Ovary (tissue), 9 donors: ENCODE results near the gene HMMR. TPM values are rescaled to one million over a fixed set of nuclear protein-coding genes. Genes with fewer than 3 reads are reported as not detected.

ENCODE experiments used
- DNase-seq, 5 donors: peaks; one replicate each; pipeline ENCODE4 v3.0.0-alpha.2; 2019 to 2020
- H3K27ac ChIP-seq, 2 donors: fragments of 200-600 bp; one replicate each; pipeline versions ENCODE4 v1.5.1 to v1.8.0; 2019 to 2022
- H3K27me3 ChIP-seq: fragments of 200-600 bp; one replicate; pipeline ENCODE4 v1.8.0; 2022
- H3K36me3 ChIP-seq: fragments of 200-600 bp; sonication (generic); one replicate; pipeline ENCODE4 v1.5.1; 2019
- H3K4me1 ChIP-seq: one replicate; pipeline ENCODE4 v1.8.1; 2013; ENCODE audit warnings: mild to moderate bottlenecking, moderate library complexity; ENCODE audit not compliant: insufficient read depth
- H3K4me3 ChIP-seq: fragments of 200-600 bp; sonication (generic); one replicate; pipeline ENCODE4 v1.5.1; 2017
- H3K9me3 ChIP-seq, 2 donors: fragments of 200-600 bp in 1 of 2; sonication (generic) in 1 of 2; one replicate each; pipeline versions ENCODE4 v1.5.1 to v1.8.1; 2013 to 2019; ENCODE audit warnings: mild to moderate bottlenecking in 1 of 2, moderate library complexity in 1 of 2
- EP300 ChIP-seq: sonication (generic); formaldehyde crosslinking; IDR thresholded peaks from one replicate; pipeline ENCODE4 v1.6.1; 2017; ENCODE audit warnings: antibody characterized with exemption
- POLR2A ChIP-seq: fragments of 450-650 bp; IDR thresholded peaks from one replicate; pipeline ENCODE4 v1.6.1; 2017; ENCODE audit warnings: antibody characterized with exemption, mild to moderate bottlenecking, moderate library complexity
- WGBS, 3 donors: extraction: QIAGEN DNeasy Blood & Tissue Kit in 1 of 3; methylation state at CpG; one replicate each; pipeline versions ENCODE4 v1.1.5 to v1.1.7; 2013 to 2017; 5-methylcytosine and 5-hydroxymethylcytosine counted together
- intact Hi-C, 4 donors: fragments of 100-400 bp; cut with DNase I; formaldehyde crosslinking; loops; one replicate each; pipeline versions ENCODE4 v1.11.0 to v1.15.1; 2022 to 2023
- polyA plus RNA-seq, 2 donors: library from polyadenylated mRNA; stranded (reverse); fragments of 200-250 nt in 1 of 2; fragments of 350-450 nt in 1 of 2; fragmentation: Illumina TruSeq in 1 of 2; extraction: RNeasy Lipid Tissue Mini Kit (QIAGEN cat#74804) in 1 of 2; gene quantifications; one replicate each; pipeline ENCODE4 v1.2.3, GENCODE V29; 2013 to 2014
- total RNA-seq, 7 donors: library from RNA; depleted of rRNA in 2 of 7; stranded (reverse); fragments of >200 nt in 2 of 7; fragmentation: NEBNext Ultra II Directional in 3 of 7; extraction: Animal tissue kit (Norgen Biotek cat#: 25700) in 3 of 7; gene quantifications; one replicate each; pipeline versions ENCODE4 v1.1.0 to v1.2.4, GENCODE V29; 2016 to 2023
- TF ChIP-seq, protein P1 (sequence below), 3 donors: fragments of 450-650 bp in 2 of 3; fragments of 200-600 bp in 1 of 3; IDR thresholded peaks; one replicate each; pipeline versions ENCODE4 v1.5.1 to v1.8.0; 2016 to 2022; ENCODE audit warnings: antibody characterized with exemption in 3 of 3, mild to moderate bottlenecking in 1 of 3
- donor health status: DM: no; HTN: no; CAD: no; lungs with moderate emphysema.
- donor health status: DM: no; HTN: no; CAD: no.
- donor health status: Bipolar disorder and iron deficiency.
- donor health status: DM: yes; HTN: yes; CAD: no.
- donor health status: DM: no; HTN: no; CAD: no.
- donor health status: DM: yes; HTN: yes; CAD: no.

The HMMR gene
- total and polyA plus RNA-seq, 9 donors = 0.10 to 1.4 (median 0.27) TPM; not detected in 1

DNA sequence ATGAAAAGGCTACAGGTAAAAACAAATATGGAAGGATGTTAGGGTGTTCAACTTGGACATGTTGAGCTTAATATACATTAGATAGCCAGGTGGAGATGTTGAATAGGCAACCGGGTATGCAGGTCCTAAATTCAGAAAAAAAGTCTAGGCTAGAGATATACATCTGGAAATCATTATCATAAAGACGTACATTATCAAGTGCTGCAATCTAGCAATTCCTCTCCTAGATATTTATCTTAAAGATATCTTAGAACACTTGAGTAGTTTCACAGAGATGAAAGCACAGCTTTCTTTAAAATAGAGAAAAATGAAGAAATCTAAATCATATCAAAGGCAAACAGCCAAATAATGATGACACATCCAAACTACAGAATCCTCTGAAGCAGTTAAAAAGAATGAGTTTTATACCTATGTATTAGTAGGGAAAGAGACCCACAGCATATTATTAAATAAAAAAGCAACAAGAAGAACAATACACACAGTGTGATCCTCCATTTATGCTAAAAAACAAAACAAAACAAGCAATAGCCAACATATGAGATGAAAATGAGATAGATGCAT, 4.3 kb upstream of the HMMR start:
- intact Hi-C loops = no loop called here
- DNase-seq = no peak
- Histone ChIP-seq H3K4me3 (no peak overlapping the region), H3K9me3 (no peaks in the 10 kb centered on the region), H3K27ac (no peak overlapping the region), H3K27me3 (no peaks in the 10 kb centered on the region), H3K36me3 (no peaks in the 10 kb centered on the region), H3K4me1 (peaks cover 2% of the 10 kb centered on the region)
- TF ChIP-seq, protein P1, sequence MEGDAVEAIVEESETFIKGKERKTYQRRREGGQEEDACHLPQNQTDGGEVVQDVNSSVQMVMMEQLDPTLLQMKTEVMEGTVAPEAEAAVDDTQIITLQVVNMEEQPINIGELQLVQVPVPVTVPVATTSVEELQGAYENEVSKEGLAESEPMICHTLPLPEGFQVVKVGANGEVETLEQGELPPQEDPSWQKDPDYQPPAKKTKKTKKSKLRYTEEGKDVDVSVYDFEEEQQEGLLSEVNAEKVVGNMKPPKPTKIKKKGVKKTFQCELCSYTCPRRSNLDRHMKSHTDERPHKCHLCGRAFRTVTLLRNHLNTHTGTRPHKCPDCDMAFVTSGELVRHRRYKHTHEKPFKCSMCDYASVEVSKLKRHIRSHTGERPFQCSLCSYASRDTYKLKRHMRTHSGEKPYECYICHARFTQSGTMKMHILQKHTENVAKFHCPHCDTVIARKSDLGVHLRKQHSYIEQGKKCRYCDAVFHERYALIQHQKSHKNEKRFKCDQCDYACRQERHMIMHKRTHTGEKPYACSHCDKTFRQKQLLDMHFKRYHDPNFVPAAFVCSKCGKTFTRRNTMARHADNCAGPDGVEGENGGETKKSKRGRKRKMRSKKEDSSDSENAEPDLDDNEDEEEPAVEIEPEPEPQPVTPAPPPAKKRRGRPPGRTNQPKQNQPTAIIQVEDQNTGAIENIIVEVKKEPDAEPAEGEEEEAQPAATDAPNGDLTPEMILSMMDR (IDR thresholded peaks at IDR 0.05) = no peak
- TF ChIP-seq POLR2A = no peak
- no peak for TF ChIP-seq EP300
- WGBS, 3 donors = 85 to 94% (median 92%) methylated on average over 2 of the region's 2 CpGs

DNA sequence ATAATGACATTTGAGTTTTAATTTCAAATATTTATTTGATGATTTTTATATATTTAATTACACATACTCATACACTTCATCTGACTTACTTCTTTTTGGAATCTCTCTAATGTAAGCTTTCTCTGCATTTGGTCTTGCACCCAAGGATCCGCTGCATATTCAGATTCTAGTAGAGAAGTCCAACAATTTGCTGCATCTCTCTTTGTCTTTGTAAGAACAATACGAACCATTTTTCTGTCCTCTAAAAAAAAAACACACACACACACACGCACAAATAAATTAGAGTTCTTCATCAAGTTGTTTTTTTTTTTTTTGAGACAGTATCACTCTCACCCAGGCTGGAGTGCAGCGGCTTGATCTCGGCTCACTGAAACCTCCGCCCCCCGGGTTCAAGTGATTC, 3.6 kb upstream of the HMMR start:
- no peaks in the 10 kb centered on the region for H3K36me3 ChIP-seq
- intact Hi-C loops = no loop called here
- WGBS, 3 donors = 93 to 94% (median 94%) methylated on average over 7 of the region's 7 CpGs

DNA sequence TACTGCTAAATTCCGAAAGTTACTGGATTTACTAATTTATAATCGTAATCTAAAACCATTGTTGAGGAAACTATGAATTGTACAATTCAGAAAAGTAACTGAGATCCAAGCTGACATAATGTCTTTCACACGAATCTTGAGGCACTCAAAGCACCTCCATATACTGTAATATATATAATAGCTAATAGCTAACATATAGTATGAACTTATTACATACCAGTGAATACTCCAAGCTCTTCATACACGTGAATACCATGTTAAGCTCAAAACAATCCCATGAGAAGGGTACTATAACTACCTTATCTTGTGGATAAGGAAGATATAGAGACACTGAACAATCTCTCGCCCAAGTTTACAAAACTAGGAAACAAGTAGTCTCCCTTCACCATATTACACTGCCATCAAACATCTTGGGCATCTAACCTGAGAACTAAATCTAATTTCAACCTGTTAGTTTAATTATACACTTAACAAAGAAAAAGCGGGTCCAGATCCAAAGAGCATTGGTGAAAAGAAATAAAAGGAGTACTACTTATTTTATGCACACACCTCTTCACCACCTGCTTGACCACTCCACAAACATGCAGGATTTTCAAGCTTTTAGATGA, 1.6 kb upstream of the HMMR start:
- intact Hi-C loops = no loop called here
- Histone ChIP-seq H3K9me3 (no peaks in the 10 kb centered on the region), H3K4me3 (peak overlapping the region; percentile 91), H3K27ac (peak overlapping the region; percentile 91 to 94), H3K27me3 (no peaks in the 10 kb centered on the region), H3K36me3 (no peaks in the 10 kb centered on the region), H3K4me1 (peaks cover 2% of the 10 kb centered on the region)
- 40 to 44% (median 43%) methylated on average over 6 of the region's 6 CpGs for WGBS, 3 donors
- no peak for DNase-seq
- TF ChIP-seq EP300 = no peak
- TF ChIP-seq, protein P1 (IDR thresholded peaks at IDR 0.05) = no peak
- no peak for TF ChIP-seq POLR2A

More for the DNA sequence above, 3.6 kb upstream of the HMMR start:
- H3K9me3 ChIP-seq = no peaks in the 10 kb centered on the region
- no peaks in the 10 kb centered on the region for H3K27me3 ChIP-seq
- DNase-seq = no peak
- no peak overlapping the region for H3K4me3 ChIP-seq
- H3K4me1 ChIP-seq = peaks cover 2% of the 10 kb centered on the region
- TF ChIP-seq POLR2A (no peak), EP300 (no peak)
- TF ChIP-seq, protein P1 (IDR thresholded peaks at IDR 0.05) = no peak
- H3K27ac ChIP-seq = no peak overlapping the region

DNA sequence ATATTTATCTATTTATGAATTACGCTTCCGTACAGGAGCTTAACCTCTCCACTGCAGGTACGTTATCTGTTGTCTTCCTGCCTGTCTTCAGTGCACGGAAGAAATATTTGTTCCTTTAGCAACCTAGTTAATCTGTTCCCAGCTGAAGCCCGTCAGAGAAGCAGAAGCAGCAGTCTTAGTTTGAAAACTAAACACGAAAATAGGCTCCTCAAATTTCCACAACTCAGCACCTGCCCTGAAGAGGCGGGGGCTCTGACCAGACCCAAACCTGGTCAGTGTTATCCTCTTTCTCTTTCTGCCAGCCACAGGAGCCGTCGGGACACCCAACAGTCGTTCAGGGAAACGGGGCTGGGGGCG, 992 bp upstream of the HMMR start:
- intact Hi-C loops = no loop called here
- no peaks in the 10 kb centered on the region for H3K9me3 ChIP-seq
- 0 to 1% (median 1%) methylated on average over 12 of the region's 12 CpGs for WGBS, 3 donors

More for the DNA sequence above, 992 bp upstream of the HMMR start:
- TF ChIP-seq, protein P1 (IDR thresholded peaks at IDR 0.05) = no peak
- TF ChIP-seq EP300 = no peak
- TF ChIP-seq POLR2A = no peak
- no peak for DNase-seq
- Histone ChIP-seq H3K4me3 (peak overlapping the region; percentile 91), H3K27me3 (no peaks in the 10 kb centered on the region), H3K27ac (peak overlapping the region; percentile 91 to 94), H3K4me1 (peaks cover 2% of the 10 kb centered on the region), H3K36me3 (no peaks in the 10 kb centered on the region)
